H1 (cell line): ENCODE results near the gene LRRC2. TPM values are rescaled to one million over a fixed set of nuclear protein-coding genes. Genes with fewer than 3 reads are reported as not detected.

Source experiments
- ATF3 ChIP-seq: IDR thresholded peaks from 2 replicates; pipeline ENCODE4 v1.6.1; 2011; ENCODE audit warnings: low read depth, mild to moderate bottlenecking, low read length; ENCODE audit not compliant: insufficient read depth
- CBX8 ChIP-seq: fragments of 300-800, 300-1000 bp; sonication (generic); IDR thresholded peaks from 2 replicates; pipeline ENCODE4 v1.7.1; 2016; ENCODE audit warnings: low read depth, low read length, borderline replicate concordance
- CEBPB ChIP-seq: IDR thresholded peaks from 2 replicates; pipeline ENCODE4 v1.6.1; 2012; ENCODE audit warnings: low read depth, low read length
- CHD1 ChIP-seq: IDR thresholded peaks from 2 replicates; pipeline ENCODE4 v1.6.1; 2012; ENCODE audit warnings: low read depth, low read length, improper control_type of control experiment
- CHD2 ChIP-seq: IDR thresholded peaks from 2 replicates; pipeline ENCODE4 v1.6.1; 2012; ENCODE audit warnings: low read length, improper control_type of control experiment
- EGR1 ChIP-seq: IDR thresholded peaks from 2 replicates; pipeline ENCODE4 v1.6.1; 2011; ENCODE audit warnings: low read depth, low read length, borderline replicate concordance
- EP300 ChIP-seq, 2 experiments: IDR thresholded peaks; 1 replicate in 1 of 2; 2 replicates in 1 of 2; pipeline ENCODE4 v1.6.1; 2011 to 2012; ENCODE audit warnings: low read depth in 2 of 2, low read length in 2 of 2, mild to moderate bottlenecking in 2 of 2, borderline replicate concordance in 1 of 2, inconsistent platforms in 1 of 2, moderate library complexity in 1 of 2
- EZH2 ChIP-seq: fragments of 200-600 bp; sonication (generic); IDR thresholded peaks from 2 replicates; pipeline ENCODE4 v1.7.1; 2012; ENCODE audit warnings: low read depth, mild to moderate bottlenecking, moderate library complexity, low read length, inconsistent platforms; ENCODE audit not compliant: severe bottlenecking
- GTF2F1 ChIP-seq: IDR thresholded peaks from 2 replicates; pipeline ENCODE4 v1.6.1; 2012; ENCODE audit warnings: low read depth, low read length, improper control_type of control experiment, borderline replicate concordance
- HDAC2 ChIP-seq, 2 experiments: fragments of 300-600 bp in 1 of 2; sonication (generic) in 1 of 2; IDR thresholded peaks; 2 replicates each; pipeline ENCODE4 v1.6.1; 2011 to 2012; ENCODE audit warnings: low read depth in 2 of 2, low read length in 2 of 2, mild to moderate bottlenecking in 2 of 2, moderate library complexity in 2 of 2, borderline replicate concordance in 1 of 2, inconsistent platforms in 1 of 2
- HDAC6 ChIP-seq: IDR thresholded peaks from one replicate; pipeline ENCODE4 v1.7.1; 2012; ENCODE audit warnings: low read depth, mild to moderate bottlenecking, inconsistent platforms, low read length, moderate library complexity
- JUND ChIP-seq: IDR thresholded peaks from 2 replicates; pipeline ENCODE4 v1.6.1; 2011; ENCODE audit warnings: mild to moderate bottlenecking, improper control_type of control experiment, low read length
- KDM4A ChIP-seq: IDR thresholded peaks from one replicate; pipeline ENCODE4 v1.7.1; 2012; ENCODE audit warnings: low read depth, mild to moderate bottlenecking, moderate library complexity, low read length, inconsistent platforms; ENCODE audit not compliant: severe bottlenecking
- MAX ChIP-seq: IDR thresholded peaks from 2 replicates; pipeline ENCODE4 v1.6.1; 2012; ENCODE audit warnings: inconsistent platforms
- NANOG ChIP-seq: IDR thresholded peaks from 2 replicates; pipeline ENCODE4 v1.6.1; 2011; ENCODE audit warnings: low read length, low read depth, mild to moderate bottlenecking, inconsistent platforms; ENCODE audit not compliant: insufficient read depth, poor library complexity, severe bottlenecking
- PHF8 ChIP-seq: fragments of 200-600 bp; sonication (generic); conservative IDR thresholded peaks from 2 replicates; pipeline ENCODE4 v1.7.1; 2012; ENCODE audit warnings: low read depth, mild to moderate bottlenecking, inconsistent platforms, low read length, moderate library complexity
- RAD21 ChIP-seq, 2 experiments: IDR thresholded peaks in 1 of 2; conservative IDR thresholded peaks in 1 of 2; 2 replicates each; pipeline ENCODE4 v1.6.1; 2011; ENCODE audit warnings: low read depth in 2 of 2, low read length in 2 of 2, improper control_type of control experiment in 1 of 2, inconsistent platforms in 1 of 2, mild to moderate bottlenecking in 1 of 2, moderate library complexity in 1 of 2
- SP1 ChIP-seq: IDR thresholded peaks from 2 replicates; pipeline ENCODE4 v1.6.1; 2011; ENCODE audit warnings: low read depth, low read length
- TAF1 ChIP-seq: IDR thresholded peaks from 2 replicates; pipeline ENCODE4 v1.6.1; 2011; ENCODE audit warnings: mild to moderate bottlenecking, low read depth, low read length
- USF2 ChIP-seq: IDR thresholded peaks from 2 replicates; pipeline ENCODE4 v1.6.1; 2011; ENCODE audit warnings: low read length, improper control_type of control experiment
- polyA plus RNA-seq, 7 experiments: library from polyadenylated mRNA; depleted of rRNA in 3 of 7; stranded (reverse) in 5 of 7; unstranded in 2 of 7; fragments of >200 nt in 5 of 7; fragments of 200-250 nt in 2 of 7; gene quantifications; 1 replicate in 5 of 7; 2 replicates in 1 of 7; 4 replicates in 1 of 7; pipeline versions ENCODE4 v1.2.1 to v1.2.3, GENCODE V29; 2011 to 2013; ENCODE audit warnings: missing spikeins in 2 of 7, mixed read lengths in 2 of 7
- total RNA-seq: library from RNA; stranded (reverse); fragmentation: NEBNext Ultra II Directional; extraction: Animal tissue kit (Norgen Biotek cat#: 25700); gene quantifications from 2 replicates; pipeline ENCODE4 v1.2.1, GENCODE V29; 2021

LRRC2 gene
- total and polyA plus RNA-seq, 2 of the 8 experiments (the other 6 are each of a cell fraction or from before 2014, with no cell fraction given): 1.4 to 6.4 TPM

GRCh38 chr3:46607603-46608028 lies 41.5 kb upstream of the LRRC2 start (continued):
- TF ChIP-seq PHF8: no peak
- peak; percentile 28; the same call in 1 of the 2 replicates for TF ChIP-seq MAX
- no peak for TF ChIP-seq KDM4A
- TF ChIP-seq JUND: no peak
- TF ChIP-seq CHD2: no peak
- no peak for TF ChIP-seq NANOG
- no peak for TF ChIP-seq SP1
- no peak for TF ChIP-seq CBX8
- TF ChIP-seq EGR1: no peak
- TF ChIP-seq CEBPB: peak; percentile 88
- no peak for TF ChIP-seq HDAC6
- no peak for TF ChIP-seq USF2
- no peak for TF ChIP-seq HDAC2 (IDR thresholded peaks at IDR 0.05; ENCODE audit: borderline replicate concordance in 1 of 2, low read depth in 2 of 2, low read length in 2 of 2)
- peak; percentile 49 to 68 for TF ChIP-seq RAD21 (IDR thresholded peaks at IDR 0.05 in 1 of 2, conservative IDR thresholded peaks at IDR 0.05 in 1 of 2; ENCODE audit: low read depth in 2 of 2, low read length in 2 of 2)
- no peak for TF ChIP-seq GTF2F1
- TF ChIP-seq TAF1: no peak
- no peak for TF ChIP-seq EP300 (IDR thresholded peaks at IDR 0.05; ENCODE audit: borderline replicate concordance in 1 of 2, low read depth in 2 of 2, low read length in 2 of 2)
- no peak for TF ChIP-seq CHD1
- TF ChIP-seq ATF3: no peak
- TF ChIP-seq EZH2: no peak
- TF ChIP-seq, all 59 proteins: peak for 6
